Endometrial microvascular endothelial cells (primary cell): ENCODE measurements around the gene SHKBP1. TPM values are rescaled to one million over a fixed set of nuclear protein-coding genes. Genes with fewer than 3 reads are reported as not detected.
"Not testable (repeated sequence)": the region's sequence is repeated elsewhere in the genome, so short reads cannot be mapped to it uniquely, and the experiment has no call there.

Experiments
- in situ Hi-C: cut with HindIII; loops from 2 replicates; pipeline ENCODE4 v1.10.0; 2017; ENCODE audit warnings: low sequenced_read_pairs, low pct_unique_long_range_greater_than_20kb; ENCODE audit errors: inconsistent ontology term
- total RNA-seq: library from RNA; depleted of rRNA; stranded (reverse); fragments of >200 nt; gene quantifications from one replicate; pipeline ENCODE4 v1.2.3, GENCODE V29; 2015; ENCODE audit errors: inconsistent ontology term

The SHKBP1 gene
- total RNA-seq, 1 donor from 2014 or later: 107 TPM

GRCh38 chr19:40580619-40581018, 3.9 kb downstream of the SHKBP1 start:
- in situ Hi-C loops: no loop called here

GRCh38 chr19:40581531-40581930, 4.9 kb downstream of the SHKBP1 start:
- in situ Hi-C loops: no loop called here

GRCh38 chr19:40582467-40582866, 5.8 kb downstream of the SHKBP1 start:
- in situ Hi-C loops: no loop called here

- in situ Hi-C loops: no loop called here
Measured at GRCh38 chr19:40583283-40583682, 6.6 kb downstream of the SHKBP1 start.

GRCh38 chr19:40584007-40584406, 7.3 kb downstream of the SHKBP1 start:
- in situ Hi-C loops: no loop called here

GRCh38 chr19:40585241-40585981, 8.7 kb downstream of the SHKBP1 start:
- in situ Hi-C loops: no loop called here

GRCh38 chr19:40585982-40586422, 9.3 kb downstream of the SHKBP1 start:
- in situ Hi-C loops: no loop called here

- in situ Hi-C loops: no loop called here
Measured at GRCh38 chr19:40586611-40587010, 9.9 kb downstream of the SHKBP1 start.

GRCh38 chr19:40588110-40588854, 11.6 kb downstream of the SHKBP1 start:
- in situ Hi-C loops: no loop called here

- in situ Hi-C loops: no loop called here
Measured at GRCh38 chr19:40588926-40589569, 12.4 kb downstream of the SHKBP1 start.

GRCh38 chr19:40589591-40590429, 13.1 kb downstream of the SHKBP1 start:
- in situ Hi-C loops: no loop called here

GRCh38 chr19:40590464-40591265, 14.0 kb downstream of the SHKBP1 start:
- in situ Hi-C loops: no loop called here

- in situ Hi-C loops: not testable (repeated sequence)
Measured at GRCh38 chr19:40591724-40592123, 15.1 kb downstream of the SHKBP1 start.

GRCh38 chr19:40592170-40592569, 15.5 kb downstream of the SHKBP1 start:
- in situ Hi-C loops: no loop called here

- in situ Hi-C loops: no loop called here
Measured at GRCh38 chr19:40594255-40594654, 17.6 kb downstream of the SHKBP1 start.

- in situ Hi-C loops: no loop called here
Measured at GRCh38 chr19:40594657-40595091, 18.0 kb downstream of the SHKBP1 start.

GRCh38 chr19:40596608-40597328, 20.1 kb downstream of the SHKBP1 start:
- in situ Hi-C loops: no loop called here
